Colonic mucosa (tissue), 4 donors: ENCODE measurements around the gene TRPV3. TPM values are rescaled to one million over a fixed set of nuclear protein-coding genes. Genes with fewer than 3 reads are reported as not detected.

ENCODE experiments used
- DNase-seq: peaks from one replicate; pipeline ENCODE4 v3.0.0-alpha.2; 2020
- H3K27ac ChIP-seq: fragments of 200-600 bp; one replicate; pipeline ENCODE4 v1.8.0; 2021
- H3K27me3 ChIP-seq: fragments of 200-600 bp; one replicate; pipeline ENCODE4 v1.8.0; 2021
- H3K36me3 ChIP-seq: fragments of 200-600 bp; one replicate; pipeline ENCODE4 v1.8.0; 2021
- H3K4me1 ChIP-seq: fragments of 200-600 bp; one replicate; pipeline ENCODE4 v1.8.0; 2021; ENCODE audit warnings: mild to moderate bottlenecking
- H3K4me3 ChIP-seq: fragments of 200-600 bp; one replicate; pipeline ENCODE4 v1.8.0; 2021
- H3K9ac ChIP-seq, 2 donors: one replicate each; pipeline ENCODE4 v1.7.0; 2013; ENCODE audit warnings: control low read depth in 2 of 2, low read depth in 2 of 2, low read length in 2 of 2
- H3K9me3 ChIP-seq: fragments of 200-600 bp; one replicate; pipeline ENCODE4 v1.8.0; 2021
- CTCF ChIP-seq: fragments of 200-600 bp; IDR thresholded peaks from one replicate; pipeline ENCODE4 v1.8.0; 2022; ENCODE audit warnings: antibody characterized with exemption, mild to moderate bottlenecking
- intact Hi-C: fragments of 100-400 bp; cut with DNase I; formaldehyde crosslinking; loops from one replicate; pipeline ENCODE4 v1.14.1; 2022
- total RNA-seq, 2 donors: library from RNA; stranded (reverse); fragmentation: NEBNext Ultra II Directional in 1 of 2; extraction: Animal tissue kit (Norgen Biotek cat#: 25700) in 1 of 2; gene quantifications; one replicate each; pipeline ENCODE4 v1.2.1, GENCODE V29; 2021
- donor health status: healthy.
- donor health status: DM: no; HTN: no; CAD: no.
- donor health status: DM: no; HTN: no; CAD: no.

The TRPV3 gene
- total RNA-seq, 2 donors from 2014 or later, result 2.3 to 7.4 TPM

- H3K9ac ChIP-seq, result no peak overlapping the region
- intact Hi-C loops, result no loop called here
- H3K36me3 ChIP-seq, result no peaks in the 10 kb centered on the region
- no peak overlapping the region for H3K4me3 ChIP-seq
- H3K4me1 ChIP-seq, result no peaks in the 10 kb centered on the region
- no peaks in the 10 kb centered on the region for H3K27me3 ChIP-seq
- no peak for TF ChIP-seq CTCF
- DNase-seq, result no peak
- H3K9me3 ChIP-seq, result no peaks in the 10 kb centered on the region
- H3K27ac ChIP-seq, result no peak overlapping the region
Measured at GRCh38 chr17:3545151-3545550, 12.5 kb downstream of the TRPV3 start.

- Histone ChIP-seq H3K27me3 (no peaks in the 10 kb centered on the region), H3K36me3 (no peaks in the 10 kb centered on the region), H3K9ac (no peak overlapping the region), H3K27ac (no peak overlapping the region), H3K4me3 (no peak overlapping the region), H3K4me1 (no peaks in the 10 kb centered on the region), H3K9me3 (no peaks in the 10 kb centered on the region)
- intact Hi-C loops, result no loop called here
- no peak for DNase-seq
- no peak for TF ChIP-seq CTCF
Measured at GRCh38 chr17:3544365-3544764, 13.2 kb downstream of the TRPV3 start.

- Histone ChIP-seq H3K36me3 (no peaks in the 10 kb centered on the region), H3K9me3 (no peaks in the 10 kb centered on the region), H3K27me3 (no peaks in the 10 kb centered on the region), H3K4me1 (no peaks in the 10 kb centered on the region), H3K9ac (no peak overlapping the region), H3K27ac (no peak overlapping the region), H3K4me3 (no peak overlapping the region)
- TF ChIP-seq CTCF, result no peak
- DNase-seq, result no peak
- intact Hi-C loops, result no loop called here
Measured at GRCh38 chr17:3543453-3543852, 14.2 kb downstream of the TRPV3 start.

- Histone ChIP-seq H3K4me1 (no peaks in the 10 kb centered on the region), H3K36me3 (no peaks in the 10 kb centered on the region), H3K27me3 (no peaks in the 10 kb centered on the region), H3K9ac (no peak overlapping the region), H3K4me3 (no peak overlapping the region), H3K27ac (no peak overlapping the region), H3K9me3 (no peaks in the 10 kb centered on the region)
- TF ChIP-seq CTCF, result no peak
- no peak for DNase-seq
- intact Hi-C loops, result no loop called here
Measured at GRCh38 chr17:3542410-3543088, 15.1 kb downstream of the TRPV3 start.

GRCh38 chr17:3539881-3540540, 17.6 kb downstream of the TRPV3 start:
- no peaks in the 10 kb centered on the region for H3K4me1 ChIP-seq
- no peaks in the 10 kb centered on the region for H3K36me3 ChIP-seq
- TF ChIP-seq CTCF, result no peak
- no peak for DNase-seq
- H3K4me3 ChIP-seq, result no peak overlapping the region
- H3K27me3 ChIP-seq, result no peaks in the 10 kb centered on the region
- no peaks in the 10 kb centered on the region for H3K9me3 ChIP-seq
- no peak overlapping the region for H3K27ac ChIP-seq
- intact Hi-C loops, result loop anchor here (10.0 kb wide), 1 partner anchor 105 kb away; no protein-coding TSS in a partner anchor
- no peak overlapping the region for H3K9ac ChIP-seq
